ENCODE data around the gene KAZALD1.

Gene KAZALD1

GRCh38 chr10:101067356-101068083 is 5.7 kb downstream of the KAZALD1 start:
- DNase-seq (ENCODE audit: low read depth): peak; percentile 66

DNA sequence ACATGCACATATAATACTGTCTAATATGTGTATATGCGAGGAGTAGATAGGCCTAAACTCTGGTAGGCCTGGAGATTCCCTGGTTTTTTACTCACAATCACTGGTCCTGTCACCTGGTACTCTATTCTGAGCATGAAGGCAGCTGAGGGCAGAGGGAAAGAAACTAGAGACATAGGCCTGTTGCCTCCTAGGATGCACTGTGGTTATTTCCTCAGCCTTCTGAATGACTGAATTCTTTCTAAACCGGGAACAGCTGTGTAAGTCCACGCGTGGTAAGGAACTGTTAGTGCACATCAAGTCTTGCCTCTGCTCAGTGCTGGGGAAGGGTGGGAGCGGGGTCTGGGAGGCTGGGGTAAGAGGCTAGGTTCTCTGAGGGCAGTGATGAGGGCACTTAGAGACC is 7.7 kb downstream of the KAZALD1 start:
- no peak for DNase-seq (ENCODE audit: low read depth)

DNA sequence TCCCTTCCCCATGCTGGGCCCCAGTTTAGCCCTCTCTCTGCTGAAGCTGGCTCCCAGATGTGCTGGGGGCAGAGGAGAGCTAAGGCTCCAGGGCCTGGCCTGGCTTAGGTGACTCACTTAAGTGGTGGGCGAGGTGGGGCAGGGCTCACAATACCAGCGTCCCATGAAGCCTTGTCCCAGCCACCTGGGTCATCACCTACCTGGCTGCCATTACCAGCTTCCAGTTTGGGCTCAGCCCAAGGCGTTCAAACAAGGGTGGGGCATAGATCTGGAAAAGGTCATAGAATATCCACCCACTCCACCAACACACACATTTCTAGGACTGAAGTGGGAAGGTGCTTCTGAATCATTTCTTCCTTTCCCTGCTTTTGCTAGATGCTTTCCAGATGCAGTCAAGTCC is 8.3 kb downstream of the KAZALD1 start:
- DNase-seq (ENCODE audit: low read depth): no peak

DNA sequence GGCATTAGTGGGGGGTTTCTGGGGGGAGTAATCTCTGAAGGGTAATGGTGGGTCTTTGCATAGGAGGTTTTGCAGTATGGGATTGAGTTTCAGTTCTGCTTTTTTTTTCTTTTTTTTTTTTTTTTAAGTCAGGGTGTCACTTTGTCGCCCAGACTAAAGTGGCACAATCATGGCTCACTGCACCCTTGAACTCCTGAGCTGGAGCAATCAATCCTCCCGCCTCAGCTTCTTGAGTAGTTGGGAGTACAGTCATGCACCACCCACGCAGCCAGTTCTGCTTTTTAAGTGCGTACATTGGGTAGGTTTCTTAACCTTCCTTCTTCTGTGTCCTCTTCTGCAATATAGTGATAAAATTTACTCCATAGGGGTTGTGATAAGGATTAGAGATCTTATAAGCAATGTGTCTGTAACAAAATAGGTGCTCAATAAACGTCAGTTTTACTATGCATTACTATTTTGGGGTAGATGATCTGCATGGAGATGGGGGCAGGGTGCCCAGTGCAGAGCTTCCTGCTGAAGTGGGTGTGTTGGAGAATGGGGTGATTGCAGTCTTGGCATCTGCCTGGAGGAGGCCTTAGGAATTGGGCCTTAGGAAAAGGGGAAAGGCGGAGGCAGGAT is 9.6 kb downstream of the KAZALD1 start:
- no peak for DNase-seq (ENCODE audit: low read depth)

GRCh38 chr10:101071885-101072433 is 10.2 kb downstream of the KAZALD1 start:
- no peak for DNase-seq (ENCODE audit: low read depth)

DNA sequence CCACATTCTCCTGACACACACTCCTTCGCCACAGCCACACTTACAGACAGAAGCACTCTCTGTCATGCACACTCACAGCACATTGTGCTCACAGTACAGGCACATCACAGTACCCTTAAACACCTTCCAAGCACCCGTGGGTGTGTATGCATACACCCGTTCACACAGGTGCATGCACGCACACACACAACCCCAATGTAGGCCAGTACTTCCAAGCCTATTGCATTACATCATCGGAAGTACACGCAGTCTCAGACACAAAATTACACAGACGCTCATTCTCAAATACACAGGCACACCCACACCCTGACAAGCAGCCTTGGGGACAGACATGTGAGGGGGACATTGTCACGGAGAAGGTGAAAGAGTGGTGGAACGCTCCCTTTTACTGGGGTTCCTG is 11.1 kb downstream of the KAZALD1 start:
- DNase-seq (ENCODE audit: low read depth): no peak

DNA sequence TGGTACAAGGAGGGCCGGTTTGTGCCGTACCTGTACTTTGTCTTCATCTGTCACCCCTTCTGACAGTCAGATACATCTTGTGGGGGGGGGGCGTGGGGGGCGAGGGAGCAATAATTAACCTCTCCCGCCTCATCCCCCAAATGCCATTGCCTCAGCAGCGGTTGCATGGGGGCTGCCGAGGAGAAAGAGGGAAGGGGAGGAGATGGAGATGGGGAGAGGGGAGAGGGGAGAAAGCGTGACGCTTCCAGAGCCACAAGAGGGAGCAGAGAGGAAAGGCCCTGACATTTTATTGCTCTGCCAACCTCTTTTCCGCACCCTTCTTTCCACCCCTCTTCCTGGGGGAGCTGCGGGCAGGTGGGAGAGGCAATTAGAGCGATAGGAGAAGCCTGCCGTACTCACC is 11.8 kb downstream of the KAZALD1 start:
- DNase-seq (ENCODE audit: low read depth): no peak

- no peak for DNase-seq (ENCODE audit: low read depth)
These were observed 14.0 kb downstream of the KAZALD1 start for GRCh38 chr10:101075775-101076174.

GRCh38 chr10:101076630-101077029 is 14.8 kb downstream of the KAZALD1 start:
- DNase-seq (ENCODE audit: low read depth): no peak

- DNase-seq (ENCODE audit: low read depth): no peak
These were observed 18.1 kb downstream of the KAZALD1 start for GRCh38 chr10:101079874-101080273.

DNA sequence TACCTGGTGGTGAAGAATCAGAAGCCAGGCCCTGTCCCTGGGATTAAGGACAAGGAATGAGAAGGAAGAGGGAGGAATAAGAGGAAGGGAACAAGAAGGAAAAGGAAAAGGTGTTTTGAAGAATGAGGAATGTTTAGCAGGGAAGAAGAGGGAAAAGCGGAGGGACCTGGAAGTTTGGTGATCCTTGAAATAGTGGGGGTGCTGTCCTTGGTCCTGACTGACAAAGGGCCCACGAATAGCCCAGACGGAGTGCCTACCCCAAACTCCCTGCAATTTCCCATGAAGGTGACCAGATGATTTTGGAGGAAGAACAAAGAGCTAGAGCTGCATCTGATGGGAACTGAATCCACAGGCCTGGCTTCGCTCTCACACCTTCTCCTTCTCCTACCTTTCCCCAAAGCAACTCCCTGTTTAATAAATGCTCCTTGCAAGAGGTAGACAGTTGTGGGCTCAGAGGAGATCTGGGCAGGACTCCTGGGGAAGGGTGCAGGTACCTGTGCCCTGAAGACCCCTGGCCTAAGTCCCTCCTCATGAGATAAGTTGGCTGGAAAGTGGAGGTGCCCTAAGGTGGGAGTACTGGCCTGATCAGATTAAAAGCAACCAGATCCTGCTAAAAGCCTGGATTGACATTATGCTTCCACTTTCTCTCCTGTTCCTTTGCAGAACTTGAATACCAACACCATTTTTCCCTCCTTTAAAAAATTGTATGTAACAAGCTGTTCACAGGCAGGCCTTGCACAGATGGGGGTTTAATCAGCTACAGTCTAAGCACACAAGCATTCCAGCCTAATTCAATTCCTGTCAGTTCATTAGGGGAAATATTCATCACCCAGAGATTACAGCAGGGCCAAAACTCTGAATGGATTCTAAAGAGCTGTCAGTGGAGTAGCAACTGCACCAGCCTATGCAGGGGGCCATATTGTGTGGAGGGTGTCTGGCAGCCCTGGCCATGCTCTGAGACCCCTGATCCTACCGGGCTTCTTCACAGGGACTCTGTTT is 19.4 kb downstream of the KAZALD1 start:
- DNase-seq (ENCODE audit: low read depth): no peak

- no peak for DNase-seq (ENCODE audit: low read depth)
These were observed 24.1 kb downstream of the KAZALD1 start for GRCh38 chr10:101085846-101086245.

- no peak for DNase-seq (ENCODE audit: low read depth)
These were observed 25.6 kb downstream of the KAZALD1 start for GRCh38 chr10:101087376-101087775.

DNA sequence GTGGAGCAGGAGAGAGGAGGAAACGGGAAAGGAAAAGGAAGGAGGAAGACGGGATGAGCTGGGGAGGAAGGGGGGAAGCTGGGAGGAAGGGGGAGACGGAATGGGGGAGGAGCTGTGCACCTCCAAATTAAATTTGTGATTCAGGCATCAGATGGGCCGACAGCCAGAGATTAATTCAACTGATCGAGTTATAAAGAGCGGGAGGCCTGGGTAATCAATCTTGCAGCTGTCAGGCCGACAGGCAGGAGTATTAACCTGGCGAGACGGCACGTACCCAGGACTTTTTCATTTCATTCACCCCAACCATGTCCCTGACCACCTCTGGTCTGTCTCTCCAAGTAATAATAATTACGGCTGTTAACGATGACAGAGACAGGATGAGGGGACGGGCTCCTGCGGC is 26.2 kb downstream of the KAZALD1 start:
- no peak for DNase-seq (ENCODE audit: low read depth)

- no peak for DNase-seq (ENCODE audit: low read depth)
These were observed 27.9 kb downstream of the KAZALD1 start for GRCh38 chr10:101089520-101090299.

DNA sequence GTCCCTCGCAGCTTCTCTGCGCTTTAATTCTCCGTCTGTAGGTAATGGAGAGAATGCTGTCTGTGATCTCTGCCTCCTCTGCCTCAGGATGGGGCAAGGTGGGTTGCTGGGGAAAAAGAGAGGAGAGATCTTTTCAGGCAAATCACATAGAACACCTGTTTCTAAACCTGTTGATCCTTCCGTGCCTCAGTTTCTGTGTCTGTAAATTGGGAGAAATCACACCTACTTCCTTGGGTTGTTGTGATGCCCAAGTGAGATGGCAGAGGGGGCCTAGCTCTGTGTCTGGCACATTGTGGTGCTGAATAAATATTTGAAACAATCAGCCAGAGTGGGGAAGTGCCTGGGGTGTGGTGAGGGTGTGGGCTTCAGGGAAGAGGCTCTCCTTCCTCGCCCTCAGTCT is 28.8 kb downstream of the KAZALD1 start:
- DNase-seq (ENCODE audit: low read depth): no peak

DNA sequence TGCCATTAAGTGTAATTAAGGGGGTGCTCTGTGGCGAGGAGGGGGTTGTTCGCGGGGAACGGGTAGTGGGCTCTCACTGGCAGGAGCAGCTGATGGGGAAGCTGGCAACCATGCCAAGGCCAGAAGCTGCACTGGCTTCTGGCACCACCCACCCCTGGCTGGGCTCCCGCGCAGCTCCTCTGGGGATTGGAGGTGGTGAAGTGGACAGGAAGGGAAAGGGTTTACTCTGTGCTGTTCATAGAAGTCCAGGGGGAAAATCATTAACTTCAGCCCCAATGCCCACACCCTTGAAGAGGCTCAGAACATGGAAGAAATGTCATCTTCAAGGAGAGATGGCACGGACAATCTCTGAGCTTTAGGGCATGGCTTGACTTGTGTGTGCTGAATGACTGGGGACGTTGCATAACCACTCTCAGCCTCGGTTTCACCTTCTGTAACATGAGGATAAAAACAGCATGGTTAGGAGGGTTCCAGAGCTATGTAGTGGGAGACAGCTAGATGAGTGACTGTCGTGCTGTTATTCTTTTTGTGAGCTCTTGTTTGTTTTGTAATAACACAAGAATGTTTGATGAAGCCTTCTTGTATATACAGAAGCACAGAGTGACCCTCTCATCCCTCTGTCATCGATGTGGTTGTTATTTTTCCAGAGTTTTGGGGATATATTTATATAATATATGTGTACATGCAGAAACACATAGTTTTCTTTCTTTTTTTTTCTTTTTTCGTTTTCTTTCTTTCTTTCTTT is 29.9 kb downstream of the KAZALD1 start:
- DNase-seq (ENCODE audit: low read depth): no peak

DNA sequence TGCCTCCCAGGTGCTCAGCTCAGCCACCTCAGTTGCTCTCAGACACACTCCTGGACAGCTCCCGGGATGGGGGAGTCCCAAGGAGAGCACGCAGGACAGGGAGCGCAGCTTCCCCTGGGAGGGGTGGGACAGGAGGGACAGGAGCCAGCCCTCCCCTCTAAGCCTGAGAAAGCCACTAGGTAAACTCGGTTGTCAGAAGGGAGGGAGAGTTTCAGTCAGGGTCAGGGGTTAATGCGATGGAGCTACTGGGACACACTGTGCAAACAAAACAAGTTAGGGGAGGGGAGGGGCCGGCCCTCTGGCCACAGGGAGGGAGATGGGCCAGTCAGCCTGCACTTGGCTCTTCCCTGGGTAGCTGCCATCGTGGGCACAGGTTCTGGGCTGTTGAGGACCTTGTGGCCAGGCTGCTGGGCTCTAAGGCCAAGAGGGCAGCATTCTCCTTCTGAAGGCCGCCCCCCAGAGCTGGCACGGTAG is 31.1 kb downstream of the KAZALD1 start:
- no peak for DNase-seq (ENCODE audit: low read depth)

DNA sequence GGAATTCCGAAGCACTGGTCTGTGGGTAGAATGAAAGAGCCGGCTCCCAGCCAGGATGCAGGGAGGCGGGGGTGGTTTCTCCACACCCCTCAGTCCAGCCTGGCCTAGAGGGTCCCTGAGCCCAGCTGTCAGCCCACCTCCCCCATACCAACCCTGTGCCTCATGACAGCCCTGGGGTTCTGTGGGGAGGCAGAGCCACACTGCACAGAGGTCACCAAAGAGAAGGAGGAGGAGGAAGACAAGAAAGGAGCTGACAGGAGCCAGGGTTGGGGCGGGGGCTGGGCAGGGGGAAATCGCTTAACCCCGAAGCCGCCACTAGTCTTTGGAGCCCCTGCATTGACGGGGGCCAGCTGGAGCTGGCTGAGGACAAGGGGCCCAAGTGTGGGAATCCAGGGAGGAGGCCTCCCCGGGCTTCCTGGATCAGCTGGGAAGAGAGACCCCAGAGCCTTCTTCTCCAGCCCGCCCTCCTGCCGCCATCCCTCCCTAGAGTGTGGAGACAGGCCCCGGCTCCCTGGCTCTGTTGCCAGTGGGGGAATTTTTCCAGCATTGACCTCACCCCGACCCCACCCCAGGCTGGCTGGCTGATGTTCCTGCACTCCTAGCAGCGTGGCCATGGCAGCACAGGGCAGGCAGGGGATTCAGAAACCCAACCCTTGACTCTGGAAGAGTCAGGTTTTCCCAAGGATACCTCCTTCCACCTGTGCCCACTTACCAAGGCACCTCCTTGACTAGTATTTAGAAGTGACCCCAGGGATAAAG is 32.5 kb downstream of the KAZALD1 start:
- DNase-seq (ENCODE audit: low read depth): no peak

DNA sequence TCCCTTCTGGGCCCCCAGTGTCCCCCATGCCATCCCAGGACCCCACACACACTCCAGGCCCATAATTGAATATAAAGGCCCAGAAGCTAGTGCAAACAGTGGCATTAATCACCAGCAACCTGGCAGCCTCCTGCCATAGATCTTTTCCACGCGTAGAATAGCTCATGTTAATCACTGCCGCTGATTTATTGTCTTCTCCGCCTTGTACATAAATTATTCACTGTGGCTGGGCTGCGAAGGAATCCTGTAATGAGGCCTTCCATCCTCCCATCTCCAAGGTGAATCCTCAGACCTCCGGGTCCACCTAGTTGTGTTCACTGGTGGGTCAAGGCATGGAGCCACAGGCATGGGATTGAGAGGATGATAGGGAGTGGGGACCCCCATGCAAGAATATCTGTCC is 33.2 kb downstream of the KAZALD1 start:
- no peak for DNase-seq (ENCODE audit: low read depth)

Measured in activated T-cell treated with anti-CD3 and anti-CD28 coated beads for 1 hour (primary cell).